MCF 10A (cell line): Measurements from ENCODE around the gene LCAT. TPM values are rescaled to one million over a fixed set of nuclear protein-coding genes. Genes with fewer than 3 reads are reported as not detected.

Experiments
- BruUV-seq: library from RNA; stranded (reverse); fragments of 400-500 nt; replicated peaks from 2 replicates; lab custom pipeline; 2021; lab: Mats Ljungman, UMichigan
- CTCF ChIA-PET: fragments of 300-600 bp; sonication (Branson Sonifier 250); formaldehyde crosslinking; extraction: SDS; loops from one replicate; lab custom pipeline; 2021; ENCODE audit warnings: antibody characterized with exemption, inconsistent platforms; lab: Yijun Ruan, JAX
- POLR2A ChIA-PET: fragments of 300-600, 350-650 bp; sonication (Branson Sonifier 250); formaldehyde crosslinking; extraction: SDS; loops from one replicate; lab custom pipeline; 2020; ENCODE audit warnings: antibody characterized with exemption, inconsistent platforms; lab: Yijun Ruan, JAX
- DNase-seq: peaks from one replicate; pipeline ENCODE4 v3.0.0-alpha.2; 2018; ENCODE audit not compliant: unreplicated experiment
- H3K27ac Mint-ChIP-seq: one replicate; pipeline ENCODE4 v1.8.0; 2022; ENCODE audit warnings: mild to moderate bottlenecking, low read depth, mixed read lengths; ENCODE audit not compliant: unreplicated experiment
- H3K27me3 Mint-ChIP-seq: one replicate; pipeline ENCODE4 v1.8.0; 2022; ENCODE audit warnings: mixed read lengths; ENCODE audit not compliant: insufficient read depth, unreplicated experiment
- H3K36me3 Mint-ChIP-seq: one replicate; pipeline ENCODE4 v1.8.0; 2022; ENCODE audit warnings: mild to moderate bottlenecking, moderate library complexity, mixed read lengths; ENCODE audit not compliant: insufficient read depth, unreplicated experiment
- H3K4me1 Mint-ChIP-seq: one replicate; pipeline ENCODE4 v1.8.0; 2022; ENCODE audit warnings: mixed read lengths; ENCODE audit not compliant: insufficient read depth, unreplicated experiment
- H3K4me3 Mint-ChIP-seq: one replicate; pipeline ENCODE4 v1.8.0; 2022; ENCODE audit warnings: mild to moderate bottlenecking, moderate library complexity, mixed read lengths; ENCODE audit not compliant: unreplicated experiment
- H3K9me3 Mint-ChIP-seq: one replicate; pipeline ENCODE4 v1.8.0; 2022; ENCODE audit warnings: mixed read lengths; ENCODE audit not compliant: unreplicated experiment
- CTCF ChIP-seq: fragments of 200-600 bp; IDR thresholded peaks from one replicate; pipeline ENCODE4 v1.8.0; 2022; ENCODE audit warnings: antibody characterized with exemption, mild to moderate bottlenecking; ENCODE audit not compliant: unreplicated experiment
- intact Hi-C: fragments of 100-400 bp; cut with micrococcal nuclease; formaldehyde crosslinking; loops from 2 replicates; pipeline ENCODE4 v1.14.1; 2022
- total RNA-seq: library from RNA; stranded (reverse); gene quantifications from 2 replicates; pipeline ENCODE4 v1.2.3, GENCODE V29; 2022

Gene LCAT
- total RNA-seq, 1 experiment from 2014 or later, result 35.3 TPM

GRCh38 chr16:67971111-67971510, 27.2 kb upstream of the LCAT start:
- BruUV-seq, result no TSS peak
- no peak for TF ChIP-seq CTCF
- intact Hi-C loops, result no loop called here
- H3K4me1 Mint-ChIP-seq, result peaks cover 10% of the 10 kb centered on the region
- CTCF ChIA-PET, result interaction anchor here (0.6 to 1.4 kb wide), 2 partner anchors 23 to 102 kb away, joined by 3 to 4 read pairs; no protein-coding TSS in a partner anchor
- no peaks in the 10 kb centered on the region for H3K9me3 Mint-ChIP-seq
- no peaks in the 10 kb centered on the region for H3K27me3 Mint-ChIP-seq
- H3K36me3 Mint-ChIP-seq, result no peaks in the 10 kb centered on the region
- DNase-seq, result no peak
- POLR2A ChIA-PET, result interaction anchor here (0.7 to 1.6 kb wide), 3 partner anchors 10 to 172 kb away, joined by 3 to 5 read pairs (median 4); partner anchors contain the start of gene PSMB10
- H3K27ac Mint-ChIP-seq, result no peak overlapping the region
- no peak overlapping the region for H3K4me3 Mint-ChIP-seq

- peaks cover 26% of the 10 kb centered on the region for H3K4me1 Mint-ChIP-seq
- no peak for DNase-seq
- no peaks in the 10 kb centered on the region for H3K9me3 Mint-ChIP-seq
- H3K27ac Mint-ChIP-seq, result no peak overlapping the region
- ChIA-PET CTCF (interaction anchor here (0.6 to 0.9 kb wide), 5 partner anchors 13 to 308 kb away, joined by 3 to 6 read pairs (median 4); no protein-coding TSS in a partner anchor), POLR2A (interaction anchor here (0.6 to 5.0 kb wide), 6 partner anchors 8 to 803 kb away, joined by 3 to 40 read pairs (median 4); partner anchors contain the start of genes DDX28 and DUS2)
- TF ChIP-seq CTCF, result no peak
- intact Hi-C loops, result loop anchor here (5.0 kb wide), 1 partner anchor 268 kb away; the partner anchor contains the start of gene ESRP2
- BruUV-seq, result no TSS peak
- peaks cover 13% of the 10 kb centered on the region for H3K36me3 Mint-ChIP-seq
- H3K4me3 Mint-ChIP-seq, result peak overlapping the region; percentile 82
- no peaks in the 10 kb centered on the region for H3K27me3 Mint-ChIP-seq
Measured at GRCh38 chr16:67969254-67970039, 25.5 kb upstream of the LCAT start.

GRCh38 chr16:67968400-67969253, 24.7 kb upstream of the LCAT start, which contains the start of gene SLC12A4:
TSS of gene SLC12A4 (minus strand) at chr16:67968637. CDS start at chr16:67968553, 84 bp downstream.
- H3K4me1 Mint-ChIP-seq, result peaks cover 26% of the 10 kb centered on the region
- intact Hi-C loops, result loop anchor here (5.0 kb wide), 1 partner anchor 269 kb away; the partner anchor contains the start of gene ESRP2
- BruUV-seq, result no TSS peak
- peaks cover 18% of the 10 kb centered on the region for H3K36me3 Mint-ChIP-seq
- peak within 1 kb of the TSS; percentile 82 for H3K4me3 Mint-ChIP-seq
- no peaks in the 10 kb centered on the region for H3K9me3 Mint-ChIP-seq
- ChIA-PET CTCF (interaction anchor here (0.5 to 0.6 kb wide), 5 partner anchors 18 to 309 kb away, joined by 3 to 4 read pairs (median 3); no protein-coding TSS in a partner anchor), POLR2A (interaction anchor here (0.6 to 5.0 kb wide), 7 partner anchors 33 to 1459 kb away, joined by 3 to 40 read pairs (median 4); partner anchors contain the start of genes DDX28, DUS2 and PSKH1)
- DNase-seq, result peak; percentile 72
- H3K27ac Mint-ChIP-seq, result peak within 1 kb of the TSS; percentile 77
- H3K27me3 Mint-ChIP-seq, result no peaks in the 10 kb centered on the region
- no peak for TF ChIP-seq CTCF
